CMK (cell line): ENCODE results near the gene CSNK1A1L.

Experiments used
- DNase-seq: peaks from one replicate; pipeline ENCODE4 v3.0.0-alpha.2; 2010; ENCODE audit warnings: low read depth

The CSNK1A1L gene

DNA sequence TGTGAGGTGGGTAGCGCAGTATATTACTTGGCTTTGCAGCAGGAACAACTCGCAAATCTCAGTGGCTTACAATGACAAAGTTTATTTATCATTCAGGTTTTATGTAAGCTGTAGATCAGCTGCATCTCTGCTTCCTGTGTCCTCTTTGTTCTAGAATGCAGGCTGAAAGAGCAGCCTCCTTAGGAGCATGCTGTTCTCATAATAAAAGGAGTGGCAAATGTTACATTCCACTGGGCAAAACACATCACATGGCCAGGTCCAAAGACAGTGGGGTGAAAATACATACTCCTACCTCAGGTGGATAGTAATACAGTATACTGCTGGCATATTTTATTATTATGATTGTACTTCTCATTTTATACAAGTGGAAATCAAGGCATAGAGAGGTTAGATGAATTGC lies 1.2 kb upstream of the CSNK1A1L start:
- no peak for DNase-seq

DNA sequence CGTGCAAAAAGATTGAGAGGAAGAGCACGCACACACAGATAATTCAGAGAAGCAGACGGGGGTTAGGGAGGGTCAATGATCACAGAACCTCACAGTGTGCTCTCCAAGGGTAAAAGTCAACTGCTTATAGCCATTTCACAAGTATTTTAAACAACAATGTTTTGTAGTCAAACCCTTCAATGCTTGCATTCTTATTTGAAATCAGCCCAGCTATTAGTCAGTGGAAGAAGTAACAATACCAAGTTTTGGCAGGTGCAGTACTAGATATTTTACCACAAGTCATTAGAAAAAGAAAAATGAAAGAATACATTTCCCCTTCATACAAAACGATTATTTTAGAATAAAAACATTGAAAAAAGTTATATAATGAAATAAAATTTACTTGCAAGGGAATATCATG lies 2.6 kb downstream of the CSNK1A1L start:
- DNase-seq = no peak

DNA sequence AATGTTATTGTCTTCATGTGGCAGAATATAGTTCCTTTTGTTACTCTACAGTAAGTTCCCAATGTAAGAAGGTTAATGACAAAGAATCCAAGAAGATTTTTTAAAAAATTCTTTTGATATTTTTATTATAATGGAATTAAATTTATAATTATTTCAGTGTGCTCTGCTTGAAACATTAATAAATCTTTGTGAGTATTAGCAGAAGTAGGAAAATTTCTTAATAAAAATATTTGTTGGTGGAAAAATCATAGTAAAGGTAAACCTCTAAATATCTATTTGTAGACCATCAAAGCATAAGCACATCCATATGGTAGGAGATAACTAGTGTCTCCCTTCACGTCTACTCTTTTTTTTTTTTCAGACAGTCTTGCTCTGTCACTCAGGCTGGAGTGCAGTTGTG lies 4.3 kb downstream of the CSNK1A1L start:
- DNase-seq = no peak

DNA sequence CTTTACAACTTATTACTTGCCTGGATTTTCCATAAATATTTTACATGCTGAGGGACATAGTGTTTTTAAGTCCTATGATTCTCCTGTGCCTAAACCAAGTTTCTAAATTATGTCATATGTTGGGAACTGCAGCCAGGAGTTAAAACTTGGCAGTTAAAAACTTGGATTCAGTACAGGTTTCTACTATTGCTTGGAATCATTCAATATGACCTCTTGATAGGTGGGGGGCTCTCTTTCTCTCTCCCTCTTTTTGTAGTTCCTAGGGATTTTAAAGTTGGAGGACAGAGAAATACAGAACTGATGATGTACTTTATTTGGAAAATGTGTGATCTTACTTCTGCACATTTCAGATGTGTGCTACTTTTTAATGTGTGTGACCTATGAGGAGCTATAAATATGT lies 4.7 kb downstream of the CSNK1A1L start:
- no peak for DNase-seq

DNA sequence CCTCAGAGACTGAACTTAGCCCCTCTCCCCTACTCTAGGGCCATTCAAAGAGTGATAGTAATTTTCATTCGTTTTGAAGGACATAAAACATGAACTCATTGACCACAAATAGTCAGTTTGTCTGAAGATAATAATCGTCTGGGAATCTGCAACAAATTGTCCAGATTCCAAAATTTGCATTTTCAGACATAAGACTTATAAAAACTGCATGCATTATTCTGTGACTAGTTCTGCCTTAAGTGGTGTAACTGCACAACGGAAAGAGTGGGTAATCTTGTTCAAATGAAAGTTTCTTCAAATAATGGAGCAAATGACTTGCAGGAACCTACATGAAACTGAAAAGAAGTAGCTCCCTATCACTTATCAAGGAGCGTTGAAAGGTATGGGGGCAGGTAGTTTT lies 8.4 kb downstream of the CSNK1A1L start:
- no peak for DNase-seq

DNA sequence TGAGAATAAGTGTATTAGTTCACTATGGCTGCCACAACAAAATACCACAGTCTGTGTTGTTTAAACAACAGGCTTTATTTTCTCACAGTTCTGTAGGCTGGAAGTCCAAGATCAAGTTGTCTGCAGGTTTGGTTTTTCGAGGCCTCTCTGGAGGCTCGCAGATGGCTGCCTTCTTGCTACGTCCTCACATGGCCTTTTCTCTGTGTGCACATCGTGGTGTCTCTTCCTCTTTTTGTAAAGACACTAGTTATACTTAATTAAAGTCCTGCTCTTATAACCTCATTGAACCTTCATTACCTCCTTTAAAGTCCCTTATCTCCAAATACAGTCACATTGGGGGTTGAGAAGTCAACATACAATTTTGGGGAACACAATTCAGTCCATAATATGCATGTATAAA lies 10.6 kb downstream of the CSNK1A1L start:
- no peak for DNase-seq

DNA sequence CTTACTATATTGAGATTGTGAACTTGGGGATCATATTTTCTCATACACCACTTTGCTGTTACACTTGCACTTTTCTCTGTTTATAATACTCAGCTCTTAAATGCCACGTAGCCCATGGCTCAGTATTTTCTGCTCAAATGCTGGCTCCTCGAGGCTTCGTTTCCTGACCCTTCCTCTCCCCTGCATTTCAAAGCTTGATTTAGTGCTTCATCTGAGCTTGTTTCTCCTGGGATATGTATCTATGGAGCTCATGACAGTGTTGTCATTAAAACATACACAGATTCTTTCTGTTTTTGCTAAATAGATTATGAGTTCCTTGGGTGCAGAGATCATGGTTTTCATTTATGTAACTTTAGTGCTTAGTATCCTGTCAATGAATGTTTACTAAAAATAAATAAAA lies 11.4 kb downstream of the CSNK1A1L start:
- no peak for DNase-seq

DNA sequence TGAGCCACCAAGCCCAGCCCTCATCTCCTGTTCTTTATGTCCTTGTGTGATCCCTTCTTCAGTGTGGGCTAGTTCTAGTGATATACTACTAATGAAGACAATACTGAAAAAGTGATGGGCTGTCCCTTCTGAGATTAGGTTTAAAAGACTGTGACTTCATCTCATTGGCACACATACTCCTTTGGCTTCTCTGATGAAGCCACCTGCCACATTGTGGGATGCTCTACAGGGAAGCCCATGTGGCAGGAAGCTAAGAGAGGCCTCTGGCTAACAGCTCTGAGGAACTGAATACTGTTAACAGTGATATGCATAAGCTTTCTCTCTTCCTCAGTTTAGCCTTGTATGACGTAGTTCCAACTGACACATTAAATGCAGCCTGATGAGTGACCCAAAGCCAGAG lies 13.6 kb downstream of the CSNK1A1L start:
- no peak for DNase-seq

DNA sequence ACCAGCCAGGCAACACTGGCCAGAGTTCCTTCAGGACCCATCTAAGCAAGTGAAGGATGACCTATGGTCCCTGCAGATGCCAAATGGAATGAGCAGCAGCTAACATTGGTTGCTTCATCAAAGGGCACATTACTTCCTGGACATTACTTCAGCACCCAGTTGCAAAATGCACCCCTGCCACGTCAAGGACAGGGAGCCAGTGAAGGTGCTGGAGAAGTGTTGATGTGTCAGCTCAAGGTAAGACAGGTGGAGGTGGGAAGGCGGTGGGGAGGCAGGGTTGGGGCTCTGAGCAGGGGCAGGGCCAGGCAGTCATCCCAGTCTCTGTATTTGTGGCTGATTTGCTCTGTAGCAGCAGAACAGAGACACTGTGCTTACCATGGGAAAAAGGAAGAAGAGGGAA lies 14.6 kb downstream of the CSNK1A1L start:
- no peak for DNase-seq

DNA sequence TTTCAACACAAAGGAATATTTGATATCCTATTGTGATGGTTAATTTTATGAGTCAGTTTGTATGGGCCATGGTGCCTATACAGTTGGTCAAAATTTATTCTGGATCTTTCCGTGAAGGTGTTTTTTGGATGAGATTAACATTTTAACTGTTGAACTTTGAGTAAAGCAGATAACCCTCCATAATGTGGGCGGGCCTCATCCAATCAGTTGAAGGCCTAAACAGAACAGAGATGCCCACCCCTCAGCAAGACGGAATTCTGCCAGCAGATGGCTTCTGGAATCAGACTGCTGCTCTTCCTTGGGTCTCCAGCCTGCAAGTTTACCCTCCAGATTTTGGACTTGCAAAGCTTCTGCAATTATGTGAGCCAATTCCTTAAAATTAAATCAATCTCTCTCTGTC lies 16.0 kb downstream of the CSNK1A1L start:
- no peak for DNase-seq

DNA sequence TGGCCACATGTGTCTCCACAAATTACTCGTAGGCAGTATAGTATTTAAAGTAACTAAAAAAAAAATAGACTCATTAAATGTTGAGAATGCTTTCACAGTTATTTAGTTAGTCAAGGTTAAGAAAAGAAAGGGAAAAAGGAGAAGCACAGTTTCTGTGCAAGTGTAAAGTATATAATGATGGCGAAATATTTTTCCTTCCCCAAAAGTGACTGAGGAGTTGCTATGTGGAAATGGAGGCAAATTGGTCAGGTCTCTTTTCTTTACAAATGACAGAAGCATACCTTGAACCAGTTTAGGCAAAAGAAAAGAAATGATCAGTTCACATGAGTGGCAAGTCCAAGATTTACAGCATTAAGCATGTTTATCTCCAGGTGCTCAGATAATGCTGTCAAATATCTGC lies 18.0 kb downstream of the CSNK1A1L start:
- DNase-seq = no peak

DNA sequence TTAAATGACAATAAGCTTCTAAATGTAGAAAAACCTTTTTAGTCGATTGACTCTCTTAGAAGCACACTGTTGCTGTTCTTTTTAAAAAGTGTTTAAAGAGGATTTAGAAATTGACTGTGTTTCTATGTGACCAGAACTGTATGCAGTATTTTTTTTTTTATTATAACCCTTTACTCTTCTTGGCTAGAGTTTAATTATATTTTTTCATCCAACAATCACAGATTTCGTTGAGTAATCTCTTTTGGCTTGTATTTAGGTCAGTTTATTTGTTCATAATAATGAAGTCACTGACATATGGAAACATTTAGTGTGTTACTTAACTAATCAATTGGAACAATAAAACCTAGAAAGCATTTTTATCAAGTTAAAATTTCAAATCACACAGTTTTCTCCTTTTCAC lies 19.9 kb downstream of the CSNK1A1L start:
- DNase-seq = no peak

DNA sequence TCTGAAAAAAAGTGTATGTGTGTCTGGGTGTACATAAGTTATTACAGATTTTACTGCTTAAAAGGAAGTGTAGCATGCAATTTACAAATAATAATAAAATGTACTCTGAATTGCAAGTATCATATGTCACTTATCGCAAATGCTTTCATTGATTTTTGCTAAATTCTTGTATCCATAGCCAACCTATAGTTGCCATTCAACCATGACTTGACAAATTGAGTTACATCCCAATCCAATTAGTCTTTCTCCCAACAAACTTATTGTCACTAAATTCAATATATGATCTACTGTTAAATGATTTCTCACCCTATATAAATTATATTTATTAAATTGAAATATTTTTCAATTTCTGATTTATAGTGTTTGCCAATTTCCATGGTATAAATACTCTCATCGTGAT lies 28.6 kb downstream of the CSNK1A1L start:
- no peak for DNase-seq

DNA sequence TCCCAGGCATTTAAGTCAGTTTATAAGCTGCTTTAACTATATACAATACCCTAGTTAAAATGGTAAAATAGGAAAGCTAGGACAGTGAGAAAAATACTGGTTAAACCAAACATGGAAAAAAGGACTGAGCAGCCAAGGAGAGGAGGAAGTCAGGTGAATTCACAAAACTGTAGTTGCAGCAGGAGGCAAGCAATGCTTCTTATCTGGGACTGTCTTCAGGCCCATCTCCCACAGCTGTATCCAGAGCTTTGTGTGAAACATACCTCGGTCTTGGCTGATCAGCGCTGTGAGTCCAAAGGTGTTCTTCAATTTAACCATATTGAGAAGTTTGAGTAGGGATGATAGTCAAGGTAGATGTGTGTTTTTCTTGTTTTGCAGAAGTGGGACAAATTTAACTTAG lies 30.3 kb downstream of the CSNK1A1L start:
- DNase-seq = no peak

DNA sequence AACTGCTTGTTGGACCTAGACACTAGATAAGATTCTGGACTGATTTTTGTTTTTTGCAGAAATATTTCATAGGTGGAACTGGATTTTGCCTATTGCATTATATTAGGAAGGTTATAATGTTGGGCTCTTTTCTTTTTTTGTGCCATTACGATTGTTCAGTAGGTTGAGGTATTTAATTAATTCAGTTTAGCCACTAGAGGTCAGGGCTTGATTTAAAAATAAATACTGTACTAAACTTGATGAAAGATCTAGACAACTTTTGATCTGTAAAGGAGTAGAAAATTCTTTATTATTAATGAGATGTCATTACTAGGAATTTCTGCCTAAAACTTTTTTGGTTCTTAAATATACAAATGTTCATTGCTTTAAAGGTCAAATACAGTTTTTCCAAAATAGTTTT lies 30.8 kb downstream of the CSNK1A1L start:
- DNase-seq = no peak

DNA sequence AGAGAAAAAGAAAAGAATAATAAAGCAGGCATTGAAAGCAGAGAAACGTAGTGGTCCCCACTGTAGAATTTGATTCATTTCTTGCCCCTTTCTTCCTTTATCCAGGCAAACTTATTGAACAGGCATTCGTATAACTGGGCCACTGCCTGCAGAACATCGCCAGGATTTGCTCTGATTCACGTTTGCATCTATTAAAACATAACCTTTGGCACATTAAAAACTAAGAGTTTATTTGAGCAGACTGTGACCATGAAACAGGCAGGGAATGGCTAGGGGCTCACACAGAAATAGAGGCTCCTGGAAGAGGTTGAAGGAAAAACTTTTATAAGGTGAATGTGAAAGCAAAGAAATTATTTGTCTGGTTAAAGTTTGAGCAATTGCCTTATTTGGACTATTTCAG lies 33.4 kb downstream of the CSNK1A1L start:
- DNase-seq = no peak

DNA sequence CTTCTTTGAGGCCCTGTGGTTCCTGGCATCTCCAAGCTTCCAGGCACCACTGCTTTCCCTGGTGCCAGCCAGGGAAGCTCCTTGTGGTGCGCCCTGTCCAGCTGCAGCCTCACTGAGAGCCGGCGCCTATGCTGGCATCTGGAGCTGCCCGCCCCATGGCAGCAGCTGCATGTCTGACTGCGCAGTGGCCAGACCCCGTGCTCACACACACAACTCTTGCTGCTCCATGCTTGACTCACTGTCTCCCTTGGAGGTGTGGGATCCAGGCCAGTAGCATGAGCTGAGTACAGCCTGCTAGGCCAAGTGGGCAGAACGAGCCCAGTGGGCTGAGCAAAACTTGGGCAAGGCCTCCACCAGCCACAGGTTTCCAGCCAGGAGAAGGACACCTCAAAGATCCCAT lies 34.5 kb downstream of the CSNK1A1L start:
- no peak for DNase-seq

DNA sequence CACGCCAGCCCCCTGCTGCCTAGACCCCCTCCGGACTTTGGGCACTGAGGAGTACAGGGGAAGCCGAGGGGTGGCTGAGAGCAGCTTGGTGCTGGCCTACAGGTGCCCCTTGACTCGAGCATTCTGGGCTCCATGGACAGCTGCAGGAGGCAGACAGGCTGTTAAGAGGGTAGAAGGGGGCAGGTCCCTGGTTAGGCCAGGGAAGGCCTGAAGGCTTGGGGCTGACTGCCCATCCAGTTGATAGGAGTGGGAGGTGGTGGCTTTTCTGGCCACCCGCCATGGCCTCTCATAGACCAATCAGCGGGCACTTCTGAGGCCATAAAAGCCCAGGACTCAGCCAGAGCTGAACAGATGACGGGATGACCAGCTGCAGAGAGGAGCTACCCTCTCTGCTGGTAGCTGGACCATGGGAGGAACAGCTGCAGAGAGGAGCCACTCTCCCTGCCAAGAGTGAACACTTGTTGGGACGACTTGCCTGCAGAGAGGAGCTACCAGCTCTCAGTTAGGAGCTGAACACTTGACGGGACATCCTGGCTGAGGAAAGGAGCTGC lies 35.2 kb downstream of the CSNK1A1L start:
- DNase-seq = no peak

DNA sequence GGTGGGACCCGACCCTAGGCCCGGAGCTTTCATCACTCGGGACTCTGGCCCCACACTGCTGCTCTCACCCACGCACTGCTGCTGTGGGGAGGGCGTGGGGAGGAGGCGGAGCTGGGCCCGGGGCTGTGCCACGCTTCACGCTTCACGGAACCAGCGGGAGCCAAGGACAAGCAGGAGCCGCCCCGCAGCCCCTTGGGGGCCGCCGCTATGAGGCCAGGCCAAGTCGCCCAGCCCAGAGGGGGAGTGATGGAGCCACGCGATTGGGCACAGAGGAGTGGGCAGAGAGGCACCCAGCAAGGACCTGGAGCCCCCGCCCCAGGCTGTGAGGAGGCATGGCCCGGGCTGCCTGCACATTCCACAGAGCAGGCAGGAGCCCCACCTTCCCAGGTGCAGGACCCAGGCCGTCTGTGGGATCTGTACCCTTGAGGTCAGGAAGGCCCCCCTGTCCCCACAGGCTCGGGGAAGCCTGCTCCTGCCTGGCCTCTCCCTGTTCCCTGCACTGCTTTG lies 35.8 kb downstream of the CSNK1A1L start:
- no peak for DNase-seq

DNA sequence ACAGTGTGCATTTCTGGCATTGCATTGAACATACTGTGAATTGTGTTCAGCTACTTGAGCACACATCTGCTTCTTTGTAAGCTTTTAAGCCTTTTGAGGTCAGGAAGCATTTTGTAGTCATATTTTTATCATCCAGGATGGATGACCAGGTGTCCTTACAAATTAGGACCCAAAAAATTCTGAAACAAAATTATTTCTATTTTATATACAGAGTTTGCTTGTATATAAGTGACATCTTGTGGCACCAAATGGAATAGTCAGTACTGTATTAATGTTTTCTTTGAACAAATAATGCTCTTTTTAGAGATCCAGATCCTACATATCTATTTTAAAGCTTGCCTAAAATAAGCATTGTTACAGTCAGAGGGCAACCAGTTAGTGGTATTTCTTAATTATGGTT lies 36.5 kb downstream of the CSNK1A1L start:
- DNase-seq = no peak

DNA sequence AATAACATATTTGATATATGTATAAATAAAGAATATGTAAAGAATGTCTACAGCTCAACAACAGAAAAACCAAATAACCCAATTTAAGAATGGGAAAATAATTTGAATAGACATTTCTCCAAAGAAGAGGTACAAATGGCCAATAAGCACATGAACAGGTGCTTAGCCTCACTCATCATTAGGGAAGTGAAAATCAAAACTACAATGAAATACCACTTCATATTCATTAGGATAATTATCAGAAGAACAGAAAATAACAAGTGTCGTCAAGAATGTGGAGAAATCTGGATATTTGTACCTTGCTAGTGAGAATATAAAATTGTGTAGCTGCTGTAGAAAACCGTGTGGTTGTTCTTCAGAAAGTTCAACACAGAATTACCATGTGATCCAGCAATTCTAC lies 37.6 kb downstream of the CSNK1A1L start:
- no peak for DNase-seq

DNA sequence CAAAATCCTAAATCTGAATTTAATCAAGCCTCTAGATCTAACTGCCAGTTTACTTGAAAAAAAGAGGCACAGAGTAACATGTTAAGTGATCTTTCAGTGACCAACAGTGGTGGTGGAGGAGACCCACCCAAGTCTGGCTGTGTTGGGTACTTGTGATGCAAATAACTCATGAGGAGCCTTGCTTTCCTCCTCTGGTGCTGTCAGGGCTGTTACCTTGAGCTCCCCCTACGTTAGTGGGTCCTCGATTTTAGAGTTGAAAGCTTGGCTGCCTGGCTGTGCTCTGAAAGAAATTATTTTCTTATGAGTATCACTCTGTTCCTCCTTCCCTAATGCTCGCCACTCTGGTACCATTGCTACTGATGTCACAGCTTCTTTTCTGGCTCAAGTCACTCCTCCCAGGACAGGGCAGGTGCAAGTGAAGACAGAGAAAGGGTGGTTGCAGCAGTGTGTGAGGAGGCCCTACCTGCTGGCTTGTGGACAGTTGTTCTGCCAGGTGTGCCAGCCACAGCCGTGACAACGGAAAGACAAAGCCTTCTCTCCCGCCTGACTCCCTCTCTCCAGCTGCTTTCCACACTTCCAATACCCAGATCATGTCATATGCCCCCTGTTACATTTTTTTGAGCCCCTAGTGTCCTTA lies 39.5 kb downstream of the CSNK1A1L start:
- DNase-seq = no peak

DNA sequence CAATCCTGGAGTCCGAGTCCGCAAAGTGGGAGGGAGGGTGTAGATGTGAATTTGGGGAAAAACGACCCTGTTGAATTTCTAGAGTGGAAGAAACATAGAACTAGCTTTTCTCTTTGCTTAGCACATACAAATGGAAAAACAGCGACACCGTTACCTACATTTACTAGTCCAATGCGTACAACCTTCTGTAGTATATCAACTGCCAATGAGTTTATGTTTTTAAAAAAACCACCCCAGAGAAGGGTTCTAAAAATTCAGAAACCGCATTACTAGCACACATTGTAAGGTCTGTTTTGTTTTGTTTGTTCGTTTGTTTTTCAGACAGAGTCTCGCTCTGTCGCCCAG lies 45.6 kb downstream of the CSNK1A1L start:
- DNase-seq = no peak
